Stimulated activated CD8-positive, alpha-beta memory T cell treated with anti-CD3 and anti-CD28 coated beads, Interleukin-15, amount 100 ng/mL, for 48 hours (primary cell): ENCODE data around the gene FAM107A.

Source experiments
- DNase-seq, 2 donors: peaks; one replicate each; pipeline ENCODE4 v3.0.0-alpha.2; 2020; ENCODE audit warnings: low read depth in 2 of 2

The FAM107A gene

DNA sequence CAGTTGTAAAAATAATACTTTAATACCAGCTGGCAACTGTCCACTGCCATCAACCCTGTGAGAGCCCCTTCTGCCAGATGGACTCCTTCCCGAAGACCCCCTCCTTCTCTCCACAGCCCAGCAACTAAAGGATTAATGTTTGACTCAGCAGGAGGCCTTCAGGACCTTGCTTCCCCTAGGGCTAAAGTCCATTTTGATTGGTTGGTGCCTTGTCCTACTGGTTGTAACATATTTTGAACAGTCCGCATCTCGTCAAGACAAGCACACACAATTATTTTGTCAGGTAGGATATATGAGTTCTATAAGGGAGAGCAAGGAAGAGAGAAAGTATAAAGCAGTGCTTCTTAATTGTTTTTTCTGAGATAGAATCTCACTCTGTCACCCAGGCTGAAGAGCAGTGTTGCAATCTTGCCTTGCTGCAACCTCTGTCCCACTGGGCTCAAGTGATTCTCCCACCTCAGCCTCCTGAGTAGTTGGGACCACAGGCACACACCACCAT, 58.9 kb downstream of the FAM107A start:
- no peak for DNase-seq

DNA sequence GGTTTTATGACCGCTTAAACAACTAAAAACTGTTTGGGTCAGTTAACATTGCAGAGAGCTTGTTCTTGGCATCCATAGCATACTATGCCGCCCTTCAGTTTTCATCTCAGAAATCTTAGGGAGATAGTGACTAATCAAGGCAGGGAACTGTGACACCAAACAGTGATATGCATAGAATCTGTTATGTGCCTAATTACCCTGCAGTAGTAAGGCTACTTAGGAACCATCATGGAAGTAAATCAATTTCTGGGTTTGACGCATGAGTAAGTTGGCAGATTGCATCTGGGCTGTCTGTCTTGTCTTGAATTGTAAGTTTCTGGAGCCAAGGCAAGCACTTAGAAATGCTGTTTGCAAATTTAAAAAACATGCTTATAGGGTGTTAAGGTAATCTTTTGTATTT, 62.8 kb downstream of the FAM107A start:
- no peak for DNase-seq
